BLaER1 (cell line): ENCODE measurements around the gene KBTBD13.

Source experiments
- H3K27ac ChIP-seq: shearing (Covaris generic); formaldehyde crosslinking; 2 replicates; pipeline ENCODE4 v1.8.1; 2022
- H3K27me3 ChIP-seq: shearing (Covaris generic); formaldehyde crosslinking; 2 replicates; pipeline ENCODE4 v1.8.1; 2022
- H3K36me3 ChIP-seq: shearing (Covaris generic); formaldehyde crosslinking; 2 replicates; pipeline ENCODE4 v1.8.1; 2022
- H3K4me1 ChIP-seq: shearing (Covaris generic); formaldehyde crosslinking; 2 replicates; pipeline ENCODE4 v1.8.1; 2022
- H3K4me2 ChIP-seq: shearing (Covaris generic); formaldehyde crosslinking; 2 replicates; pipeline ENCODE4 v1.8.1; 2022
- H3K4me3 ChIP-seq: shearing (Covaris generic); formaldehyde crosslinking; 2 replicates; pipeline ENCODE4 v1.8.1; 2022
- H3K9ac ChIP-seq: shearing (Covaris generic); formaldehyde crosslinking; 2 replicates; pipeline ENCODE4 v1.8.1; 2022
- H3K9me3 ChIP-seq: shearing (Covaris generic); formaldehyde crosslinking; 2 replicates; pipeline ENCODE4 v1.8.1; 2022
- H4K20me1 ChIP-seq: shearing (Covaris generic); formaldehyde crosslinking; 2 replicates; pipeline ENCODE4 v1.8.1; 2022
- Cebpa-rat ChIP-seq: shearing (Covaris generic); IDR thresholded peaks from 2 replicates; pipeline ENCODE4 v1.8.1; 2022

KBTBD13 gene

DNA sequence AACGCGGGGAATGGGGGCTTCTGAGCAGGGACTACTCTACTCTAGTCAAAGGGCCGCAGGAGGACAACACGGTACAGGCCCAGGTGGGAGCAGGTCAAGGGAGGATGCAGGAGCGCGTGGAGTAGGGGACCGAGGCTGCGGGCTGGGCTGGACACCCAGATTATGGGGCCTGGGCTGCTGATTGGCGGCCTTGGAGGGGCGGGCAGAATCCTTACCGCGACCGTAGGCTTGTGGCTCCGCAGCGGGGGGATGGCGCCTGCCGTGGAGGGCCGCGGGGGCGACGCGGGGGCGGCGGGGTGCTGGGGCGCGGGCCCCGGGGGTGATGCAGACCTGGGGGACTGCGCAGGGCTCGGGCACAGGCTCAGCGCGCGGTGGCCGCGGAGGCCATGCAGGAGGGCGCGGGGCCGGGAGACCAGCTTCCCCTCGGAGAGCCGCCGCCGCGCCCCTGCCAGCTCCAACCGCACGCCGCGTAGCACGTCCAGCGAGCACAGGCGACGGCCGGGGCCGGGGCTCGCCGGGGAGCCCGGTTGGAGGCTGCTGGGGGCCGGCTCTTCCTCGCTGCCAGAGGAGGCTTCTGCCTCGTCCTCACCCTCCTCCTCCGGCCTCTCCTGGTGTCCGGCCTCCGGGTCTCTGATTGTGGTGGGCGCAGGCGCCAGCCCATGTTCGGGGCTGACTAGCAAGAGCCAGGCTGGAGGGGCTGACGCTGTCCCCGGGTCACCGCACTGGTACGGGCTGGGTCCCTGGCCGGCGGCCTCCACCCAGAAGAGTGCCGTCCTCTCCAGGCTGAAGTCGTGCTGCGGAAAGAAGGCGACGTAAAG, 25.6 kb downstream of the KBTBD13 start:
- Histone ChIP-seq H3K4me2 (no peak overlapping the region), H3K36me3 (peaks cover 82% of the 10 kb centered on the region), H3K4me1 (no peaks in the 10 kb centered on the region), H3K9ac (no peak overlapping the region), H4K20me1 (no peaks in the 10 kb centered on the region), H3K9me3 (no peaks in the 10 kb centered on the region), H3K4me3 (no peak overlapping the region), H3K27me3 (no peaks in the 10 kb centered on the region), H3K27ac (no peak overlapping the region)
- no peak for TF ChIP-seq Cebpa-rat

DNA sequence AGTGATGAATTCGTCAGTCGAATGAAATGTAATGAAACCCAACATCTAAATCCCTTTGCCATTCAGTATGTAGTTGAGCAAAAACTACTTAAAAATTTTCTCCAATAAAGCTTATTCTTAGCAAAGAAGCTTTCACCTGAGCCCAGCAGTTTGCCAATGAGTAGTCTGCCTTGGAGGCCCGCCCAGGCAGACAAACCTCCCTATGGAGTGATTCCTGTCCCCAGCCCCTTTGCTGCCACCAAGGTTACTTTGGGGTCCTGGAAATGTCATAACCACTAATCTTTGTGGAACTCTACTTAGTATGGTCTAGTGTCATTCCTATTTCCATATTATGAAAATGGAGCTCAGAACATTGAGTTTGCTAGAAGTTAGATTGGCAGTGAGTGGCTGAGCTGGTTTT, 26.4 kb downstream of the KBTBD13 start:
- H3K36me3 ChIP-seq: peaks cover 74% of the 10 kb centered on the region
- no peak overlapping the region for H3K4me3 ChIP-seq
- H3K27me3 ChIP-seq: no peaks in the 10 kb centered on the region
- no peak overlapping the region for H3K4me2 ChIP-seq
- no peak overlapping the region for H3K27ac ChIP-seq
- TF ChIP-seq Cebpa-rat: no peak
- no peak overlapping the region for H3K9ac ChIP-seq
- no peaks in the 10 kb centered on the region for H3K4me1 ChIP-seq
- H4K20me1 ChIP-seq: no peaks in the 10 kb centered on the region
- H3K9me3 ChIP-seq: no peaks in the 10 kb centered on the region

GRCh38 chr15:65105038-65105437, 28.5 kb downstream of the KBTBD13 start:
- Histone ChIP-seq H4K20me1 (no peaks in the 10 kb centered on the region), H3K9me3 (no peaks in the 10 kb centered on the region), H3K36me3 (peaks cover 53% of the 10 kb centered on the region), H3K4me1 (no peaks in the 10 kb centered on the region), H3K4me3 (no peak overlapping the region), H3K27ac (no peak overlapping the region), H3K4me2 (no peak overlapping the region), H3K27me3 (no peaks in the 10 kb centered on the region), H3K9ac (no peak overlapping the region)
- no peak for TF ChIP-seq Cebpa-rat

- no peak overlapping the region for H3K27ac ChIP-seq
- H3K4me3 ChIP-seq: no peak overlapping the region
- no peaks in the 10 kb centered on the region for H3K4me1 ChIP-seq
- no peak overlapping the region for H3K9ac ChIP-seq
- peaks cover 48% of the 10 kb centered on the region for H3K36me3 ChIP-seq
- no peaks in the 10 kb centered on the region for H4K20me1 ChIP-seq
- no peak overlapping the region for H3K4me2 ChIP-seq
- H3K9me3 ChIP-seq: no peaks in the 10 kb centered on the region
- TF ChIP-seq Cebpa-rat: no peak
- H3K27me3 ChIP-seq: no peaks in the 10 kb centered on the region
These were observed 29.6 kb downstream of the KBTBD13 start for GRCh38 chr15:65106011-65106590.

DNA sequence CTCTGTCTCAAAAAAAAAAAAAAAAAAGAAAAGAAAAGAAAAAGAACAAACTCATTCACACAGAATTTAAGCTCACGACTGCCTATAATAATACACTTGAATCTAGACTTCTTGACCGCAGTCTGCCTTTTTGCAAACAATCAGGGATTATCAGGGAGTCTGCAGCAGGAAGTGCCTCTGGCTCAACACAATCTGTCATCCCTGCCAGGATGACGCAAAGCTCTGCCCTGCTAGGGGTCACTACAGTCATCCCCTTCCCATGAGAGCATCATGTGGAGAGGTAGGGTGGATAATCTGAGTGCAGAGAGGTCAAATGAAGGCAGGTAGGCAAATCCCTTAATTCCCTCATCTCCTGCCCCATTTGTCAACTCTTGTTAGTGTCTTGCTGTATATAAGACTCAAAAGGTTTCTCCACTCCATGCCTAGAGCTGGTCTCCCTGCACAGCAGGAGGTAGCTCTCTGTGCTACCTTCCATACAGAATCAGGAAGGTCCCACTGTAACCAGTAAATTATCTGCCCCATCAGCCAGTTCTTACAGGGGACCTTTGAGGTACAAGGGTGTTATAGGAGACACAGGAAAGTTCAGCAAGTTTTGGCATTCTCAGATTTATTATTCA, 34.2 kb downstream of the KBTBD13 start:
- Histone ChIP-seq H4K20me1 (0 out of 2 replicates have a peak, but pooled peaks cover 2% of the 10 kb centered on the region), H3K36me3 (peaks cover 62% of the 10 kb centered on the region), H3K4me3 (no peak overlapping the region), H3K4me1 (no peaks in the 10 kb centered on the region), H3K4me2 (no peak overlapping the region), H3K27me3 (no peaks in the 10 kb centered on the region), H3K9me3 (no peaks in the 10 kb centered on the region), H3K9ac (no peak overlapping the region), H3K27ac (no peak overlapping the region)
- TF ChIP-seq Cebpa-rat: no peak

- H3K27me3 ChIP-seq: no peaks in the 10 kb centered on the region
- no peaks in the 10 kb centered on the region for H3K9me3 ChIP-seq
- H3K4me2 ChIP-seq: no peak within 1 kb of the TSS
- peaks cover 20% of the 10 kb centered on the region; the same call in 1 of the 2 replicates for H4K20me1 ChIP-seq
- no peak for TF ChIP-seq Cebpa-rat
- no peak within 1 kb of the TSS for H3K27ac ChIP-seq
- H3K9ac ChIP-seq: no peak within 1 kb of the TSS
- H3K36me3 ChIP-seq: peaks cover 96% of the 10 kb centered on the region
- H3K4me3 ChIP-seq: no peak within 1 kb of the TSS
- H3K4me1 ChIP-seq: no peaks in the 10 kb centered on the region
These were observed 38.5 kb downstream of the KBTBD13 start, which contains the start of gene UBAP1L for GRCh38 chr15:65115086-65115485. Gene UBAP1L (minus strand): TSS chr15:65115200. CDS start chr15:65106215, 8,985 bp downstream.

DNA sequence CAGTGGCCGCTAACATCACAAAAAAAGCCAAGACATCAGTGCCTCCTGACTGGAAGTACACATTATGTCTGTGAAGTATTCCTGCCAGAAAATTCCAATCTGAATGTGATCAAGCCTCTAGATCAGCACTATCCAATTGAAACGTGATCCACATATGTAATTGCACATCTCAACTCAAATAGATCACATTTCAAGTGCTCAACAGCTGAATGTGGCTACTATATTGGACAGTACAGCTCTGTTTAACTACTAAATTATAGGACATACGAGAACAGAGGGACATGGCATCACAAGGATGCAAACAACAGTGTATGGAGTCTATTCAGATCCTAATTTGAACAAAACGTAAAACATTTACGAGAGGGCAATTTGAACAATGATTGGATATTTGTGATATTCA, 39.0 kb downstream of the KBTBD13 start:
- Histone ChIP-seq H3K4me3 (no peak overlapping the region), H3K9me3 (no peaks in the 10 kb centered on the region), H3K4me2 (no peak overlapping the region), H3K36me3 (peaks cover 100% of the 10 kb centered on the region), H3K27ac (no peak overlapping the region), H3K27me3 (no peaks in the 10 kb centered on the region), H4K20me1 (peaks cover 25% of the 10 kb centered on the region), H3K4me1 (no peaks in the 10 kb centered on the region), H3K9ac (no peak overlapping the region)
- no peak for TF ChIP-seq Cebpa-rat
